GM19467 (cell line): Measurements from ENCODE around the gene LATS2.

Experiments
- ATAC-seq: cut with Tn5 transposase; IDR thresholded peaks from one replicate; pipeline ENCODE4 v1.9.1; 2021; ENCODE audit warnings: mild to moderate bottlenecking, moderate library complexity; ENCODE audit not compliant: unreplicated experiment

LATS2 gene

GRCh38 chr13:20994441-20994821 lies 67.0 kb downstream of the LATS2 start:
- no peak for ATAC-seq

- ATAC-seq = no peak
Observed at GRCh38 chr13:20993661-20994440, 67.5 kb downstream of the LATS2 start.

DNA sequence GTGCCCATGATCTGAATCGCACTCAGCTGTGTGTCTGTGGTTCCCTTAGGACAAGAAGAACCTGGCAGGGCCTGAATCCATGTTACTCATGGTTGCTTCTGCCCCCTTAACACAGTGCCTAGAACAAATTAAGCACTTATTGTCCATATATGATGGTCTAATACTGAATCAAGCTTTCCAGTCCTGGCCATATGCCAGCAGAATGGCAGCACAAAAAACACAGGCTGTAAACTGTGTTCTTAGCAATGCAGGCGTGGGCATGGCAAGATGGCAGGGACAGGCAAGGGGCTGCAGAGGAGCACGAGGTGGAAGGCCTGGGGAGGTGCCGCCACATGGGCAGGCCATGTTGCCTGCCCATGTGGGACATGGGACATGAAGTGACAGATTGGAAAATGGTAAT lies 68.2 kb downstream of the LATS2 start:
- ATAC-seq = no peak

DNA sequence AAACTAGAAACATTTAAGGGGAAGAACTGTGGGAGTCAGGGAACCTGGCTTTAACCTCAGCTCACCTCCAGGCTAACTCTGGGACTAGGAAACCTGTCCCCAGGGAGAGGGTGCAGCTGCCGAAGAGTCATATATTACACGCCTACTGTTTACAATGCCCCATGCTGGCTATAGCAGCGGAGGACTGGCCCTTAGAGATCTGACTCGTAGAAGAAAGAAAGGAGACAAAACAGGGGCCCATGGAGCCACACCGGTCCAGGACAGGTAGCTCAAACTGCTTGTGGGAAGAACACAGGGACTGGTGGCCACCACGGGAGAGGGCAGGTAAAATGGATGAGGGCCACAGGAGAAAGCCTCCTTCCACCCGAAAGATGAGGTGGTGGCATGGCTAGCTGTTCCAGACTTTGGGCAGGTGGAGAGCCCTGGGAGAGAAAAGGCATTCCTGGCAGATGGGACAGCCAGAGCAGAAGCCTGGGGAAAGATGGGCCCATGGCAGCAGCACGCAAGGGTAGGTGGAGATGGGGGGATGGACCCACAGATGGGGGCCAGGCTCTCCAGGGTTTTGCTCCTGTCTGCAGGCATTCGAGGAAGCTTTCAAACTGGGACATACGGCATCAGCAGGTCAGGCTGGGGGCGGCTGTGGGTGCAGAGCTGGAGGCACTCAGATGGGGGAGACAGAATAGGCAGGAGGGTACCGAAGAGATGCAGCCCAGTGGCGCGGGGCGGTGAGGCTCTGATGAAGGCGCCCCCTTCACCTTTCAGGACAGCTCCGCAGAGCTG lies 69.5 kb downstream of the LATS2 start:
- no peak for ATAC-seq

DNA sequence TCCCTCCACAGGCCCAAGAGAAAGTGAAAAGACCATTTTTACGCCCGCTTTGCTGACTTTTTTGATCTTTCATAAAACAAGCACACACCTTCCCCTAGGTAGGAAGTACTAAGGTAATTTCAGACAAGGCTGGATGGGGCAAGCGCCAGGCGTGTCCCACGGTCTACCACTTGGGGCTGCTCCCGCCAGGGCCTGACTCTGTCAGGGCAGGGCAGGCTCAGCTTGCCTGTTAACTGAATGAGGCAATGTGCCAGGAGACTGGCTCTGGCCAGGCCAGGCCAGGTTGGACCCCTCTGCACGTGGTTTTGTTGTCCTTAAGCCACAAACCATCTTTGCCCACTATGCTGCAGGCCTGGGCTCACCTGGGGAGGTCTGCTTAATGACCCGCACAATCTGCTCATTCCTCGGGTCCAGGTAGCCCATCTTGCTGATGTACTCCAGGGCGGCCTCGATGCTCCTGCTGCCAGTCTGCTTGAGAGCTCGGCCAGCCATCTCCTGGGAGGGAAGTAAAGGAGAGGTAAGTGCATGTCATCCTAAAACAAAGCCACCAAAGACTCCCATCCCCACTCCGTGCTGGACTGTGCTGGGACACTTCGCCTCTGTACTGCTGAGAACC lies 70.4 kb downstream of the LATS2 start:
- ATAC-seq = no peak

DNA sequence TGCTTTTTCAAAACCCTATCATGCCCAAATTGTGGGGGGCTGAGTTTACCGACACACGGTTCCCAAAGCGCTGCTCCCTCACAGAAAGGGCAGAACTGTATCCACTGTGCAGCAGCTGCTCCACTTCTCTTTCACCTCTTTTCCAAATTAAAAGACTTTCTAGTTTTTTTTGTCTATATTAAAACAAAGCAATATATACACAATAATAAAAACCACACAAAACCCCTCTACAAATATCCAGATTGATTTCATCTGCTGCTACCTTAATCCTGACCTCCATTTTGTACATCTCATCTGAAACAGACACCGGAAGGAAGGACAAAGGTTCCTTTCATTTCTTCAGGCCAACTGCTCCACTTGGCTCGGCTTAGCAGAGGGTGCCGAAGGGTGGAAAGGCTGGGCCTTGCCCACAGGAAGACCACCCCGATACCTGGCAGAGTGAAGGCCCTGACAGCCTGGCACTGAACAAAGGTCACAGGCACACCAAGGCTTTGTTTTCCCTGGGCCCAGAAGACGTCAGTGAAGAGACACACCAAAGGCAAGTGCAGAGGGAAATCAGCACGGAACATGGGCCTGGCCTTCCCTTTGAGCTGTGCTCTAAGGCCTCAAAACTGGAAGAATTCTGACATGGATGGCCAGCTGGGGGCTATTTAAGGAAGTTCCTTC lies 71.6 kb downstream of the LATS2 start:
- ATAC-seq = no peak

DNA sequence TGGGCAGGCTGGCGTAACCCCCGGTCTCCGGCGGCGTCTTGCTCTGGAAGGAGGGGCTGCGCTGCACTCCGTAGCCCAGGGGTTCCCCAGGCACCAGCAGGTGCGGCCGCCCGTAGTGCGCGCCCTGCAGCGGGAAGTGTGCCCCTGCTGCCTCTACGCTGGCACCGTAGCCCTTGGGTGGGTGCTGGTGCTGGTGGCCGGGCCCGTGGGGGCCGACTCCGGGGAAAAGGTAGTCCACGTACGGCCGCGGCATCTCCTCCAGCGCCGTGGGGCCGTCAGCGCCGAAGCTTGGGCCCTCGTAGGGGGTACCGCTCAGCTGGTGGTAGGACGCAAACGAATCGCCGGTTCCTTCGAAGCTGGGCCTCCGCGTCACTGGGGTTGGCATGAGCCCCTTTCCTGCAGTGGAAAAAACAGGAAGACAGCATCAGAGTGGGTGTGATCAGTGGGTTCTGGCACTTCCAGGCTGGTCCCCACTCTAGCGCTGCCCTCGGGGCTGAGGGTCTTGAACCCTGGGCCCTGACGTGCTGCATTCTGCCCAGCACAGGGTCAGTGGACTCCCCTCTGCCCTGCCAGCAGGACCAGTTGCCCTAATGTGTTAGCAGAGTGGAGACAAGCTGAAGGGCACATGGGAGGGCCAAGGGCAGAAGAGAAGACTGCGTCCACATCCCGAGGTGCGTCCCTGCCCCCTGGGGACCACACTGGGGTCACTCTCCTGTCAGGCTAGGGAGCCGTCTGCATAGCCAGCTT lies 72.3 kb downstream of the LATS2 start:
- ATAC-seq = no peak

DNA sequence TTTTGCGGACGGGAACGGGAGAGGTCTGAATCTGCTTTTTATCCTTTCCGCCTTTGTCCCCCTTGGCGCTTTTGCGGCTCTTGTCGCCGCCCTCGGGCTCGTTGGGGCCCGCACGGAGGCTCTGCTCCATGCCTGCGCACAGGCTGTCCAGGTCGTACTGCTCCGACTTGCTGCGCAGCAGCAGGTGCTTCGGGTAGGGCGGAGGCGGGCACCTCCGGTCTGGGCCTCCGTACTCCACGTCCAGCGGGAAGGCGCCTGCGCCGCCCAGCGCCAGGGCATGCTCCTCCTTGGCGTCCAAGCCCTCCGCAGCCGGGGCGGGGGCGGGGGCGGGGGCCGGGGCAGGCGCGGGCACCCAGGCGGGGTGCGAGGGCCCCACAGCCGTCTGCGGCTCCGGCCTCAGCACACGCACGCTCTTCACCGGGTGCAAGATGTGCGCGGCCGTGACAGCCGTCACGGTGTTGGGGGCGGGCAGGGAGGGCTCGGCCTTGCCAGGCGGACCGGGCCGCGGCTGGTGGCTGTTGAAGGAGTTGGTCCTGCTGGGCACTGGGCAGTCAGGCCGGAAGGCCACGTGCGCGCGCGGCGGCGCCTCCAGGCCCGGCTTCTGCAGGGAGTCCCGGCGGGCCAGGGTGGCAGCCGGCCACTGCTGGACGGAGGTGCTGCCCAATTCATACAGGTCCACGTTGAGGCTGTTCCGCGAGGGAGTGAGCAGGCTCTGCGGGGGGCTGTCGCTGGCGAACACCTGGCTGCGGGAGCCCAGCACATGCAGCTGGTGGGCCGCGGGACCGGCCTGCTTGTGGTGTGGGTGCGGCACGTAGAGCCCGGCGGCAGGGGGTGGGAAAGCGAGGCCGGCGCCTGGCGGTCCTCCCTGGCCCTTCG lies 73.1 kb downstream of the LATS2 start:
- ATAC-seq = no peak

DNA sequence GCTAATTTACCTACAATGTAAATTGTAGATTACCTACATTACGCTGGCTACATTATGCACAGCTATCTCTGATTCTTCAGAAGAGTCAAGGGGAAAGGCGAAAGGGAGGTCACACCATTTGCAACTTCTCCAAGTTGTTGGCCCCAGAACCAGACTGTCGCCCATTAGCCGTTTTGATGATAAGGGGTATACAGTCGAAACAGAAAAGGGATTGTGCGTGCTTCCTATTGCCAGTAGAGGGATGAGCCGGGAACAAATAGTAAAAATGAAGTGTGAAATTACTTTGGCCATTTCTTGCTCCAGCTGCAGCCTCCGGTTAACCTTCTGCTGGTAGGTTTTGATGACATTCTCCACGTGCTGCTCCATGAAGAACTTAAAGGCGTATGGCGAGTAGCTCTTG lies 73.8 kb downstream of the LATS2 start:
- ATAC-seq = no peak

GRCh38 chr13:20984879-20985278 lies 76.5 kb downstream of the LATS2 start:
- no peak for ATAC-seq

DNA sequence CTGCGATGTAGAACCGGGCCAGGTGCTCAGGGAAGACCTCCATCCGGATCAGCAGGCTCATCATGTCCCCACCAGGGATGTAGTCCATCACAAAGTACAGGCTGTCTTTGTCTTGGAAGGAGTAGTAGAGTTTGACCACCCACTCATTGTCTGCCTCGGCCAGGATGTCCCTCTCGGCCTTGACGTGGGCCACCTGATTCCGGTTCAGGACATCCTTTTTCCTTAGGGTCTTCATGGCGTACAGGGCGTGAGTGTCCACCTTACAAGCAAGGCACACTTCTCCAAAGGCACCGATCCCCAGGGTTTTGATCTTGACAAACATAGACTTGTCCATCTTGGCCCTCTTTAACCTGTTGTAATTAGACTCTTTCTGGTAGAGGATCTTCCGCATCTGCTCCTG lies 78.0 kb downstream of the LATS2 start:
- no peak for ATAC-seq

DNA sequence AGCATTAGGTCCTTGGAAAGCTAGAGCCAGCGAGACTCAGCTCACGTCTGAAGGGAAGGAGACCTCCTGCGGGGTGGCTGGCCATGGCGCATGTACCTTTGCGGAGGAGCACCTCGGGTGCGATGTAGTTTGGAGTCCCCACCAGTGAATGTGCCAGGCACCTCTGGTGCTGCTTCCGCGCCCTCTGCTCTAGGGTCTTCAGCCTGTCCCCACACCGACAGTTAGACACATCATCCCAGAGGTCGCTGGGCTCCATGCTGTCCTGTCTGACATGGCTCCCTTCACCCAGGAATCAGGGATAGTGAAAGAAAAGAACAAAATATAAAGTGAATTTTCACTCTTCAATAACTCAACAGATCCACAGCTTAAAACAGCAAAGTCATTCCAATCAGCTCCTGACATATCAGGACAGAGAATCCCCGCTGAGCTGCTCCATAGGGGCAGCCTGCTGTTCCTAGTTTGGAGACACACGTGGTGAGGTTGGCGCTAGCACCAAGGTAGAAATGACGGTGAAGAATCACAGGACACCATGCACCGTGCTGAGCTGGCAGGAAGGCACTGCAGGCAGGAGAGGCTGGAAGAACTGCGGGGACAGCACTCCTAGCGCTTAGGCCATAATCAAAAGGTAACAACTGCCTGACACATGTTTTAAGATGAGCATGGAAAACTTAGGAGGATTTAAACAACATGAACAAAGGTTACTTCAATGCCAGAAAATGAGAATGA lies 79.9 kb downstream of the LATS2 start:
- ATAC-seq = no peak

GRCh38 chr13:20980899-20981298 lies 80.5 kb downstream of the LATS2 start:
- no peak for ATAC-seq

- no peak for ATAC-seq
Observed at GRCh38 chr13:20980430-20980829, 81.0 kb downstream of the LATS2 start.

- no peak for ATAC-seq
Observed at GRCh38 chr13:20977394-20977793, 84.0 kb downstream of the LATS2 start.

GRCh38 chr13:20974981-20975585 lies 86.3 kb downstream of the LATS2 start:
- no peak for ATAC-seq

DNA sequence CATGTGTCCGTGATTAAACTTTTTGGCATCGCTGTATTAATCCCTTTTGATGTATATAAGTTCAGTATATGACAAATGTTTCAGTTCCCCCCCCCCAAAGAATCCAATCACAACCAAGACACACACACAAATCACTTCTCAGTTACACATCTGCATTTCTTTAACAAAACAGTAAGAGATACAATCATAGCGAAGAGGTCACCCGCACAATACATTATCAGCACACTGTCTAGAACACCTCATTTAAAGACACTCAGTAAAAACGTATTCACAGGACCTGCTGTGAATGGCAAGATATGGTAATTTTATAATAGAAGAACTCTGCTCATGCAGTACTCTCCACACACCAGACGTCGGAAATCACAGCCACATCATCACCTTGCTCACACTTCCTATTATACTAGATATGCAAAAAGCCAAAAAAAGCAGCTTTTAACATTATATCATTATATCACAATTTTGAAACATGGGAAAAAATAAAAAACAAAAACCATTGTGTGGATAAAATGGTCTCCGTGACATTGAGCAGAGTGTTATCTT lies 87.4 kb downstream of the LATS2 start:
- no peak for ATAC-seq

GRCh38 chr13:20972731-20973130 lies 88.7 kb downstream of the LATS2 start:
- no peak for ATAC-seq
